GM19099 (cell line): ENCODE measurements around the gene ZNF215.

Experiments
- POLR2A ChIP-seq: IDR thresholded peaks from 3 replicates; pipeline ENCODE4 v1.6.1; 2011; ENCODE audit warnings: low read depth; ENCODE audit not compliant: insufficient read length; ENCODE audit errors: extremely low read depth

Gene ZNF215

DNA sequence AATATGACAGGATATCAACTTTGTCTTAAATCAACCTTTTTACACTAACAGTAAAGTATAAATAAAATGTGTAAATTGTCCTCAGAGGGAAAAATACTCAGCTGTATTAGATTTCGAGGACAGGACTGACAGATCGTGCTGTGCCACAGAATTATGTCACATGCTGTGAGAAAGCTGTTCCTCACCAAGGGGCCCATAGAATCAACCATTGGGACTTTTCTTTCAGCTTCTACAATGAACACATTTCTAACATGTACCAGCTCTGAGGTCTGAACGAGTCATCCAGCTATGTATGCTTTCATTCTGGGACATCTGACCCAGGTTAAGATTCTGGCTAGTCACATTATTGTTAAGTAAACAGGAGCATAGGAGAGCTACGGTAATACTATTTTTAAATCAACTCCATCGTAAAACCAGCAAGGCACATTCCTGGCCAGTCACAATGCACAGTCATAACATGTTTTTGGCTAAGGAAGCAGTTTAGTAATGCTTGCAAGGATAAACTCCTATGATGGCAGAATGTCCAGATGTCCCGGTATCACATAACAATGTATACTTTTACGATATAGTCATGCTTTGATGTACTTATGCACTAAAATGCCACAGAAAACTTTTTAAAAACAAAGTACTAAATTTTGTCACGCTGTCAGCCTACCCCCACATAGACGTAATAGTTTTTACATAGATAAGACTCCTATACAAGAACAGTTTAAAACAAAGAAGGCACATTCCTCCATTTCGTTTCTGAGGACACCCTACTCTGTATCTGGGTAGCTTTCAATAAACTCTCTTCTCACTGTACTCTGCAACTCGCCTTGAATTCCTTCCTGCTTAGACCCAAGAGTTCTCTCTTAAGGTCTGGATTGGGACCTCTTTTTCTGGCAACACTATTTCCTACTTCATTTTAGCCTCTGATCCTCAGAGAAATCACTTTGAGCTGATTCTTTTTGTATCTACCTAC is 66.5 kb downstream of the ZNF215 start:
- TF ChIP-seq POLR2A, result no peak

GRCh38 chr11:6995703-6996102 is 69.5 kb downstream of the ZNF215 start:
- no peak for TF ChIP-seq POLR2A

- TF ChIP-seq POLR2A, result no peak
Measured at GRCh38 chr11:7004482-7004881, 78.3 kb downstream of the ZNF215 start.
